ENCODE measurements around the gene SLC7A11.
A peak's percentile ranks its signal among the peaks of the same experiment; 100 is the strongest.

SLC7A11 gene

DNA sequence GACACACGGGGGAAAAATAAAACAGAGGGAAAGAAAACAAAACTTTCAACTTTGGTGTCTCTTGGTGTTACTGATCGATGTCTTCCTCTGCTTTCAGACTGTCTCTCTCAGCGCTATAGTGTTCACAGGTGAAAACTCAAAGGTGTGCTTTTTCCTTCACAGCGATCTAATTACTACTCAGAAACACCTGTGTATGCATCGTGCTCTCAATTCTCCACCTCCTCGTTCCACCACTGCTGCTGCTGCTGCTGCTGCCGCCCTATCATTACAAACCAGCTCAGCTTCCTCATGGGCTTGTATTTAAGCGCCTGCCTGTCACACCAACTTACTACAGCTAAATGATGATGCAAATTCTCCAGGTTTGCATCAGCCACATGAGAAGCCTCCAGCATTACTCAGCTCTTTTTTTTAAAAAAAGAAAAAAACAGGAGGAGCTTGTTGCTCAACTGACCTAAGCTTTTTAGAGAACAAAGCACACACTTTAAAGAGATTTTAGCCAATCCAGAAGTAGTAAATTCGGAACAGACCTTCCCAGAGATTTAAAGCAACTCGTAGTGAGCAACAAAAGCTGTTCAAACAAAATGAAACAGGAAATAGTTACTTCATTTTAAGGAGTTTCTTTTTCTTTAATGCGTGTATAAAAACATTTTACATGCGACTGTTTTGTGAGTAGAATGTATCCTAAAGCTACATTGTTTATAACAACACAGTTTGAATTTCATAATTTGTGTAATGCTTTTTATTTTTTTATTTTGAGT is at the start of gene SLC7A11:
SLC7A11 (minus strand) TSS at position 274 of the 758 bp plus-strand sequence. CDS start 280 bp downstream, outside the sequence.
- peak; percentile 4 for DNase-seq

DNA sequence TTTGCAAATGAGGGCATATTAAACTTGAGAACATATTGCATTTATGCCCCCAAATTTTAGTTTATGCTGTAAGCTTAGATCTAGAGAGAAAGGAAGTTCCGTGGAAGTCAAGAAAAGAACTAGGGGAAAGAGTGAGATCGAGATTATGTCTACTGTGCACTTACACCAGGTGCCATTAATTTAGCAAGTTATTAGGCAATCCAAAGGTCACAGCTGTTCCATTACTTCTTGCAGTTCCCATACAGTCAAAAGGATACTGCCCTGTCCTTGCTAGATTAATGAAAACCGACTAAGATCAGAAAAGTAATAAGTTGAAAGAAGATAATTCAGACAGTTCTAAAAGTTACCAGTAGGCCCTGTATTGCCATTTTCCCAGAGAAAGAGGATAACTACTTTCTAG is 49.3 kb upstream of the SLC7A11 start:
- DNase-seq: no peak

DNA sequence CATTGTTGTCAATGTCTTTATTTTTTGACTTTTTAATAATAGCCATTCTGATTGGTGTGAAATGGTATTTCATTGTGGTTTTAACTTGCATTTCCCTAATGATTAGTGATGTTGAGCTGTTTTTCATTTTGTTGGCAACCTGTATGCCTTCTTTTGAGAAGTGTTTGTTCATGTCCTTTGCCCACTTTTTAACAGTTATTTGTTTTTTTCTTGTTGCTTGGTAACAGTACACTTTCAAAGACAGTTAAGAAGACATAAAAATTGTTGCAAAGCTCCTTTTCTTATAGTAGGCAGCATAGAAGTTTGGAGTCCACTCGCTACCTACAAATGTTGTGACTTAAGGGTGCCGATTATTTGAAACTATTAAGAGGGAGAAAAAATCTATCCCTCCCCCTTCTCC is 48.7 kb upstream of the SLC7A11 start:
- DNase-seq: no peak

DNA sequence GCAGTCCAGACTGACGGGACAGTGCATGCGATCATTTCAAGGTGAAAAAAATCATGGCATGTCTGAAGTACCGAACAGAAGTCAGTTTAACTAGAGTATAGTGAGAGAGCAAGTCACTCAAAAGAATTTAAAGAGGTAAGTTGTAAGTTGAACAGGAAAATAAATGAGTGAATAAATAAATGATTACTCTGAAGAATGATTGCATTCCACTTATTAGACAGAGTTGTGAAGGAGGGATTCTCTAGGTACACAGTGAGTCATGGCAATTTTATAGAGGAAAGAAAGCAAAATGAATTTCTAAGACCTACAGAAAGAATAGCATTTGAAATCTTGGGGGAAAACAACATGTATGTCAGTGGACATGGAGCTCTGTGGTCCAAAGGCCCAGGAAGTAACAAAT is 37.1 kb upstream of the SLC7A11 start:
- DNase-seq: no peak

DNA sequence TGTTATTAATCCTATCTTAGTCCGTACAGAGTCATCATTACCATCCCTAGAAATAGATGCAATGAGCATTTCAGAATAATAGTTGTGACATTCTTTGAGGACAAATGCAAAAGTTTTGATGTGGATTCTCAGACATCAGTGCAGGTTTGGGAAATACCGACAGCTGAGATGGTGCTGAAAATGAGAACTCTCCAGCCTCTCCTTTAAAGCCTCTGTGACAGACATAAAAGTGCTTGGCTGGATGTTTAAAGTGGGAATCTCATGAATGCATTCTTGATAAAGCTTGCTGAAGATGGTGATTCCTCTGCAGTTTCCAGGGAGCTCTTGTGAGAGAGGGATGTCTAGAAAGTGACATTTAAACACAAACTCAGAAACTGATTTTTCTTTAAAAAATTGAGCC is 35.0 kb upstream of the SLC7A11 start:
- no peak for DNase-seq

DNA sequence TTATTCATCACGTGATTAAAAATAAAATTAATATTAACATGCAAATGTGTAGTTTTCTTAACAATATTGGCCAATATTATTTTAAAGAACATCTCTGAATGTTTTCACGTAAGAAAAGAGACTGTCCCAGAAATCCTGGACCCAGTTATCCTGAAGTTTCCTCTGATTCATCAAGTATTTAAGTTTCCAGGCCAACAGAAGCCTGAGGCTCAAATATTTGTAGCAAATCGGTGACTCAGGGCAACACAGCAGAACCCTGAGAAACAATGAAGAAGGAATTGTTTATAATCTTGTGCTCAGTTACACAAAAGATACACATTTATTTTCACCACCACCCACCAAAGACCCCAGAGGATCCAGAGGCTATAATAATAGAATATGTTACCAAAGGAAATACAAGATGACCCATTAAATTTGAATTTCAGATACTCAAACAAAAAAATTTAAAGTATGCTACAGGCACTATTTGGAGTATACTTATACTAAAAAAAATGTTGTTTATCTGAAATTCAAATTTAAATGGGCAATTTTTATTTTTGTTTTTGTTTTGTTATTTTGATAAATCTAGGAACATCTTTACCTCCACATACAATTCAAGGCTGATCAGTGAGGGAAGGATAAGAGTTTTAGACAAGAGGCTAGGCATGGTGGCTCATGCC is 33.9 kb upstream of the SLC7A11 start:
- no peak for DNase-seq

DNA sequence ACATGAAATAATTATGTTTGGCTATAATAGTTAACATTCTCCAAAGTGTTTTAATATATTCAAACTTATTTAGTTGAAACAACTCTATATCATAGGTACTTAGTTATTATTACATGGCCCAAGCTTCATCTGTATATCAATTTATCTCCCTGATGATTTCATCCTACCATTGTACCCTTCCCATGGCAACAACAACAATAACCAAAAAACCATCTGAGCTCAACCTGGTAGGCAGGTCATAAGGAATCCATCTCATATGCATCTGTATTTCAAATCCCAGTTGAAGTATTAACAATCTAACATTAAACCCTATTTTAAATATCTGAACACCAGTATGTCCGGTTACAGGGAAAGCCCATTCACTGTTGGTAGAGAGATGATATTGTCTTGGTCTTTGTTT is 33.1 kb upstream of the SLC7A11 start:
- DNase-seq: no peak

DNA sequence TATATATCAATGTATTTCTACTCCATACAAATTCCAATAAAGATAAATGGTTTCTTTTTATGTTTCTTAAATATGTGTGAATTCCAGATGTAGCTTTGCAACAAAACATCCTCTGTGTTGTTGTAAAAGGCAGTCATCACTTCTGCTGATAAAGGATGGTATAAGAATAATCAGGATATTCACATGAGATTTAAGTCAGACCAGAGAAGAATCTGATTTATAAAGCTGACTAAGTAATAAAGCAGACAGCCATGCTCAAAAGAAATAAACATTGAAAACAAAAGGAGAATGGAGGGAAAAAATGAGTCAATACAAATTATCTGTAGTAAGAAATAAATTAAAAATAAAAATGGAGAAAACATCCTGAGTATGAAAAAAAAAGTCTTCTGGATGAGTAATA is 27.0 kb upstream of the SLC7A11 start:
- DNase-seq: no peak

DNA sequence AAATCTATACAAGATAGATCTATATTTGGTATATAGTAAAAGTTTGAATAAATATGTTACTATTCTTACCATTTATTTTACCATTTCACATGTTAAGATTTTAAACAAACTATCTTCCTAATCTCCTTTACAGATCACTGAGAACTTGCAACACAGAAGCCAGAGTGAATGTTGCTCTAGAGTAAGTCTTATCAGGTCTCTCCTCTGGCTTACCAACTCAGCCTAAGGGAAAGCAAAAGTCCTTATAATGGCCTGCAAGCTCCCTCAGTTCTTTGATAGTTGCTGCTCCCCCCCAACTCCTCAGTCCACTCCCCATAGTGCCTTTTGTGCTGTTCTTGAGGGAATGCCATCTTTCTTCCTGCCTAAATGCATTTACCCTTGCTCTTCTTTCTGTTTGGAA is 25.7 kb upstream of the SLC7A11 start:
- DNase-seq: no peak

DNA sequence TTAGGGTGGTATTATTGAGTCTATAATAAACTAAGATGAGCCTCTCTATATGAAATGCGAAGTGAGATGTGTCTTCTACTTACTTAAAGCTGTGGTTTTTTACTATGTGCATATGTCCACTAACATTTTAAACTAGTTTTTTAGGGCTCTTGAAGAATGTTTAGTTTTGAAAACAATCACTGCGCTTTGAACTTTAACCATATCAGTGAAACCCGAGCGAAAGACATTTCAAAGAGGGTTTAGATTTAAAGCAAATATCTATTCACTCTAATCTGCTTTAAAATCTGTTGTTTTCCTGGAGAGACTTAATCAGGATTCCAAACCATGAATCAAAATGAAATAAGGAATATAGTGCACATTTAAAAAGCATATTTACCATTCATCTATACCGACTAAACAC is 24.8 kb upstream of the SLC7A11 start:
- DNase-seq: no peak

DNA sequence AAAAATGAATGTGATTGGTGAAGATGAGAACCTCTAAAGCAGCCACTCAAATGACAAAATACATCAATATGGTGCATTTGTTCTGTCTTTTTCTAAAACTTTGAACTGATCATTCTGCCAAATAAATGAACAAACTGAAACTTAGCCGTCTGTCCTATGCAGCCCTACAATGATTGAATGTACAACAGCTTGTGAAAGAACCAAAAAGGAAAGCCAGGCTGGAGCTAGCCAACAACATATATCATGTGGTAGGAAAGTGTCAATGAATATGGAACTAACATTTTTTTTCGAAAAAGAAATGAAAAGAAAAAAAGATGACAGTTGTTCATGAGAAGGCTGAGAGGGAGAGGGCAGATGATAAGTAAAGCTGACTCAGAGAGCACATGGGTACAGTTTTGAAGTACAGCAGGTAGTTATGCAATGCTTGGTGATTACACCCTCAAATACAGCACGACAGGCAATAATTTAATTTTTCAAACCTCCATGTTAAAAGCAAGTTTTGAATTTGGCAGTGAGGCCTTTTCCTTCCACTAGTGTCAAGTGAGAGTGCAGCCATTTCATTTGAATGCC is 21.2 kb upstream of the SLC7A11 start:
- DNase-seq: no peak

DNA sequence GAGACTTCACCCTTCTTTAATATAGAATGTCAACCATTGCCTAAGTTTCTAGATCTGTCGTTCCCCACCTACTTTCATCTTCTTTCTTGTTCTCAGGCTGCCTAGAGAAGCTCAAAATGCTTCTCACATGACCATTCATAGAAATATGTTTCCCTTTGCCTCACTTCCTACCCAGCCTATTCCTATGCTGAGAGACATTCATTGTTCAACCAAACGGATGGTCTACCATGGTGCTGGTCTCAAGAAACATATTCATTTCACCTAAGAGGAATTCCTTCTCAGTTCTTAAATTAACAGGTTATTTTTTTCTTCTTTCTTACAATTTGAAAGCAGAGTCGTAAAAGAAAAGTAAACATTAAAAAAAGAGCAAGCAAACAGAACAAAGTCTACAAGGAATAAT is 20.3 kb upstream of the SLC7A11 start:
- no peak for DNase-seq

DNA sequence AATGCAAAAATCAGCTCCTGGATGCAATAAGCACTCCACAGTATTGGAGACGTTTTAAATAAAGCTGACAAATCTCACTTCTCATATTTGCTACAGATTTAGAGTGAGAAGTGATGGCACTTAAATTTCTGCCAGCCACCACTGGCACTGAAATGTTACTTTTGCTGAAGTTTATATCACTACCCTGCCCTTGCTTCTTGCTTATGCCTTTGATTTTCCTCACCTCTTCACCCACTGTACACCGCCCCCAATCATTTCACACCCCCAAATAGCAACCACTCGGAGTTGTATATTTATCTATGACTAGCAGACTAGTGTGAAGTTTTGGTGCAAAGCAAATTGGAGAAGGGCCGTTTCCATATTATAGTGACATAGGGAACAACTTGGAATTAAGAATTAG is 19.9 kb upstream of the SLC7A11 start:
- DNase-seq: no peak

DNA sequence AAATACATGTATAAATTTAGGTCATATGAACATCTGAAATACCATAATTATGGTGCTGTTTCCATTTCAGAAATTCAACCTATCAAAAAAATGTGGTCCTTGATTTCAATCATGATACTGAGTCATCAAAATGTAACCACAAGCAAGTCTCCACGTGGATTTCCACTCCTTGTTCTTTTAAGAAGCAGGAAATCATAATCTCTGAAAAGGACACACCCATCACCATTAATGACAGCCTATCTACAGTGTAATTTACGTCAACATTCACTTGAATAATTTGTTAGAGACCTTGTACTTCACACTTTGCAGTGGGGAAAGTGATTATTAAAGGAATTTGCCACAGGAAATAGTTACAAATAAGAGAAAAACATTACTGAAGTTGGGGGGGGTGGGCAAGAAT is 17.7 kb upstream of the SLC7A11 start:
- DNase-seq: no peak

DNA sequence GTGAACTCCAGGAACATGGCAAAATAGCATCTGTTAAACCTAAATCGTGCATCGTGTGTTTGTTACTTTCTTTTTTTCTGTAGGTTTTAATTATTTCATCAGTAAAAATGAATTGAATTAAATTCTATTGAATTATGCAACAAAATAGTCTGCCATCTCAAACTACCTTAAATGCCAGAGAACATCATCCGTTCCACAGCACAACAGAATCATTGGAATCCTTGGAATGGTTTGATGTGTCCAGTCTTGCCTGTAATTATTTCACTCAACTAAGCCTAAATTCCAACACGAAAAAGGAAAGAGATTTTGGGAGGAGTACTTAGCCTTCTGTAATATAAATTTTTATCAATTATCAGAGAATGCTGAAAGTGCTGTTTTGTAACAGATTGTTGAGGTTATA is 17.1 kb upstream of the SLC7A11 start:
- no peak for DNase-seq

DNA sequence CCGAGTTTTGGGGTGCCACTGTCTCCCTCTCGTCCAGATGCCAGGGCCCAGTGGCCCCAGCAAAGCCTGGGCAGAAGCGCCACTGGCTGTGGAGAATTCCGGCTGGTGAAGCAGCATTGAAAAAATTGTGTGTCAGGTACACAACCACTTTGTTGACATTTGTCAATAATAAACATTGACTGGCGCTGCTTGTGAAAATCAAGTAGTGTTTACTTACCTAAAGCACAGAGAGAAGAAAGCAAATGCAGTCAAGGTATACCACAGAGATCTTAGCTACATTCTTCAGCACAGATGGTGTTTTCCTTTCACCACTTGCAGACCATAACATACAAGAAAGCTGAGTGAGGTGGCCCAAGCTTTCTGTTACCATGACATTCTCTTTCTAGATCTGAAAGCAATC is 14.5 kb upstream of the SLC7A11 start:
- no peak for DNase-seq

DNA sequence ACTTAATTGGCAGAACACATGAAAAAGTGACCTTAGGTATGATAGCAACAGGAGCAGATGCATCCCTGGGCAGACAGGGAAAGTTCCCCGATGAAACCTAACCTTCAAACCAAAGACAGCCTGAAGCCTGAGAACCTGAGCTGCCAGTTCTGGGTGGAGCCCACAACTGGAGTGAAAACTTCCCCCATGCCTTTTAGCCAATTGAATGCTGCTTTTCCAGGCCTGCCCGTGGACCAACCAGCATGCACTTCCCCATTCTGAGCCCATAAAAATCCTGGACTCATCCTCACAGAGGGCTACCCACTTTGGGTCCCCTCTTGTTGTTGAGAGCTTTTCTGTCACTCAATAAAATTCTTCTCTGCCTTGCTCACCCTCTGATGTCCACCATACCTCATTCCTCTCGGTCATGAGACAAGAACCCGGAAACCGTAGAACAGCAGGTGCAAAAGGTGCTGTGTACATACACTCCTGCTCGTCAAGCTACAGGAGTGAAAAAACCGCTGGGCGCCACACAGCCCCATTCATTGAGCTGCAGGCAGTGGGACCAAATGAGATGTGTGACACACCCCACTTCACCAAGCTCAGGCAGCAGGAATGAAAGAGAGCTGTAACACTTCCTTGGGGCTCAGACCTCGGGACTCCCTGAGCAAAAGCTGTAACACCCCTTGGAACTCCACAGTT is 13.9 kb upstream of the SLC7A11 start:
- no peak for DNase-seq

DNA sequence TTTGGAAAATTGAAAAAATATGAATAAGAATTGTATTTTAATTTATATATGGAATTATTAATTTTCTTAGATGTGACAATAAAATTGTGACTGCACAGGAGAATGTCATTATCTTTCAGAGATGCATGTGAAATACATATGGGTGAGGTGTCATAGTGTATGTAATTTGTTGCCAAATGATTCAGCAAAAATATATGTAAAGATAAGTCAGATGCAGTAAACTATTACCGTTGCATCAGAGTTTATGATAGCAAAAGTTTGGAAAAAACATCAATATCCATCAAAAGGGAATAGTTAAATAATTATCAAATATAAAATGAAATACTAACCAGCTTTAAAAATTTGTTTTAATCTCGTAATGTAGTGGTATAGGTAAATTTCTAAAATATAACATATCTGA is 10.4 kb upstream of the SLC7A11 start:
- no peak for DNase-seq

DNA sequence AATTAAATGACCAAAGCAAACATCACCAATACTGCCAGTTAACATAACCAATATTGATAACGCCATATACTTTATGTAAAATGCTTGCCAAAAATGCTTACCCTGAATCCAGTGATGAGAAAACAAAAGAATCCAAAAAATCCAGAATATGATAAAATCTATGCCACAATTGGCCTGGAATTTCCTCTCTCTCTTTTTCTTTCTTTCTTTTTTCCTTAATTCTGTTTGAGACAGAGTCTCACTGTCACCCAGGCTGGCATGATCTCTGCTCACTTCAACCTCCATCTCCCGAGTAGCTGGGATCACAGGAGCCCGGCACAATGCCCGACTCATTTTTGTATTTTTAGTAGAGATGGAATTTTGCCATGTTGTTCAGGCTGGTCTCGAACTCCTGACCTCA is 9.8 kb upstream of the SLC7A11 start:
- no peak for DNase-seq

DNA sequence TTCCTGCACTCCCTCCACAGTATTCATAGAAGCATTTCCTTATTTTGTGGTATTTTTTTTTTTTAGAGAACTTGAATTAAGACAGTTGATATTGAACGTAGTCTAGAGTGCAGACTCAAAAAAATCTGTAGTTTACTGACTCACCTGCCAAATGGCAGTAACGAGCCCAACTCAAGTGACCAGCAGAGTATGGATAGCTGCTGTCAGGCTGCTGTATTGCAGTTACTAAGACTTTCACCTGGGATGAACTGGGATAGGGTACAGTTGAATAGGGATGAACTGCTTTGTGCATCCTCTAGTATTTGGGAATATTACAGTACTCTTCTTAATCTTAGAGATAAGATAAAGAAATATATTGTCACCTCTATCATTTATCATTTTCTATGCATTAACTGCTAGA is 7.0 kb upstream of the SLC7A11 start:
- DNase-seq: no peak

DNA sequence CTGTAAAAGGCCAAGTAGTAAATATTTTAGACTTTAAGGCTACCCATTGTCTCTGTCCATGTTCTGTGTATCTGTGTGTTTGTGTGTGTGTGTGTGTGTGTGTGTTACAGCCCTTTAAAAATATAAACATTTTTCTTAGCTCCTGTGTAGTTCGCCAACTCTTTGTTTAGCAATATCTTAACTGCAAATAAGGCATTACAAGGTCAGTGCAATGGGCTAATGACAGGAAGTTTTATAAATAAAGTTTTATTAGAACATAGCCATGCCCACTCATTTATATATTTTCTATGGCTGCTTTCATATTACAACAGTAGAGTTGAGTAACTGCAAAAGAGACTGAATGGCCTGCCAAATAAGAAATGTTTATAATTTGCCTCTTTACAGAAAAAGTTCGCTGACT is 5.9 kb upstream of the SLC7A11 start:
- no peak for DNase-seq

DNA sequence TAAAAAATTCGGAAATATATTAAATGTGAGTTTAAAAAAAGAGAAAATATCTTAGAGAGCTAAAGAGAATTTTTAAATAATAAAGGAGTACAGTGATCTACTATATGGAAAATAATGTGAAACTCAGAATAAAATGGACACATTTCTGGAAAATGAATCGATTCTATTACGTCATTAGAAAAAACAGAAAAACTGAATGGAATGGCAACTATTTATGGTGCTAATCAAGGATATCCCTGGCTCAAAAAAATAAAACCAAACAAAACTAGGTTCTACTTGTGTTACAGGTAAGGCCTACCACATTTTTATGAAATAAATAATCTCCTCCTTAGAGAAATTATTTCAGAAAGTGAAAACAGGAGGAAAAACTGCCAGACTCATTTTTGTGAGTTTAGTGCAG is 5.5 kb upstream of the SLC7A11 start:
- DNase-seq: no peak

DNA sequence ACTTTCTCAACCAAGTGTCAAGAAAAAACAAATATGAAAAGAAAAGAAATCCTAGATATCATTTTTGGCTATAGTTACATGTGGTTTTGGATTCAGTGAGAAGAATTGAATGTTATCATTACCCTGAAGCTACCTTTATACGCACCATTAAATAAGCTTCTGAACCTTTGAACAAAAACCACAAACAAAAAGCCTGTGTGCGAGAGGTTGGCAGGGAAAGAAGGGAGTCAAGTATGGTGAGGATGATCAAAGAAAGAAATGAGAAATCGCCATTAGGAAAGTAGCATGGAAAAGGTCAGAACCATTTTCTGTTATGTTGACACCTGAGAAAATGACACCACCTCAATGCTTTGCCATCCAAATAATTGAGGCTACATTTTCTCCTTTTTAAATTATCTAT is 1.2 kb upstream of the SLC7A11 start:
- DNase-seq: no peak

DNA sequence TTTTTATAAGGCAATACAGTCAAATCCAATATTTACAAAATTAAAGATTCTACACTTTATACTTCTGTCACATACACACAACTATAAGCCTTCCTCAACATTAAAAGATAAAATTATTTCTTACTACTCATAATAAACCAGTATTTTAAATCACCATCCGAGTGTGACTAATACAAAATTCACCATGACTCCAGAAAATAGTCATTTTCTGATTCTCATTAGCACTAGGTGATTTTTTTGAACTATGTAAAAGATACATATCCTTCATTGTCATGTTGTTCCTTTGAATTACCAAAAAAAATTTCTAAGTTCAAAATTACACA is 646 bp upstream of the SLC7A11 start:
- no peak for DNase-seq
